ENCODE measurements around the gene VAMP5.

The VAMP5 gene

GRCh38 chr2:85635636-85636035, 51.4 kb downstream of the VAMP5 start:
- Histone ChIP-seq H3K27ac (ENCODE audit: low read depth, low read length) (no peak overlapping the region), H3K9me2 (replicated peaks; ENCODE audit: control insufficient read depth, low read length) (no peaks in the 10 kb centered on the region), H3K4me1 (ENCODE audit: control insufficient read depth, low read length) (no peaks in the 10 kb centered on the region), H3K79me2 (ENCODE audit: control insufficient read depth, low read length) (peaks cover 20% of the 10 kb centered on the region), H3K4me2 (ENCODE audit: low read length) (no peak overlapping the region), H3F3A (ENCODE audit: control insufficient read depth, insufficient read depth) (peaks cover 17% of the 10 kb centered on the region), H3K36me3 (ENCODE audit: control insufficient read depth, low read length) (peaks cover 86% of the 10 kb centered on the region), H3K4me3 (ENCODE audit: low read length) (no peak overlapping the region), H3K27me3 (ENCODE audit: control insufficient read depth, low read length) (no peaks in the 10 kb centered on the region), H3K9me3 (ENCODE audit: control insufficient read depth, insufficient read depth, low read length) (no peaks in the 10 kb centered on the region), H4K20me1 (ENCODE audit: control insufficient read depth, insufficient read depth, low read depth, low read length) (0 out of 2 replicates have a peak, but pooled peaks cover 7% of the 10 kb centered on the region)
- TF ChIP-seq EZH2phosphoT487 (IDR thresholded peaks at IDR 0.05; ENCODE audit: borderline replicate concordance, low read length) (no peak), CTCF (IDR thresholded peaks at IDR 0.05; ENCODE audit: low read depth, low read length, poor library complexity, severe bottlenecking) (no peak)

- no peak overlapping the region for H3K4me2 ChIP-seq (ENCODE audit: low read length)
- peaks cover 94% of the 10 kb centered on the region for H3K36me3 ChIP-seq (ENCODE audit: control insufficient read depth, low read length)
- H3K4me1 ChIP-seq (ENCODE audit: control insufficient read depth, low read length), result no peaks in the 10 kb centered on the region
- H3K79me2 ChIP-seq (ENCODE audit: control insufficient read depth, low read length), result 0 out of 2 replicates have a peak, but pooled peaks cover 1% of the 10 kb centered on the region
- no peaks in the 10 kb centered on the region for H3K27me3 ChIP-seq (ENCODE audit: control insufficient read depth, low read length)
- 0 out of 2 replicates have a peak, but pooled peaks cover 3% of the 10 kb centered on the region for H4K20me1 ChIP-seq (ENCODE audit: control insufficient read depth, insufficient read depth, low read depth, low read length)
- H3K4me3 ChIP-seq (ENCODE audit: low read length), result no peak overlapping the region
- H3K9me2 ChIP-seq (replicated peaks; ENCODE audit: control insufficient read depth, low read length), result no peaks in the 10 kb centered on the region
- TF ChIP-seq EZH2phosphoT487 (IDR thresholded peaks at IDR 0.05; ENCODE audit: borderline replicate concordance, low read length), result no peak
- no peak for TF ChIP-seq CTCF (IDR thresholded peaks at IDR 0.05; ENCODE audit: low read depth, low read length, poor library complexity, severe bottlenecking)
- H3K27ac ChIP-seq (ENCODE audit: low read depth, low read length), result no peak overlapping the region
- H3K9me3 ChIP-seq (ENCODE audit: control insufficient read depth, insufficient read depth, low read length), result no peaks in the 10 kb centered on the region
- no peaks in the 10 kb centered on the region for H3F3A ChIP-seq (ENCODE audit: control insufficient read depth, insufficient read depth)
These were observed 58.5 kb downstream of the VAMP5 start for GRCh38 chr2:85642725-85643124.

Measured in DOHH2 (cell line).